ENCODE data around the gene SP2. TPM values are rescaled to one million over a fixed set of nuclear protein-coding genes. Genes with fewer than 3 reads are reported as not detected.

The SP2 gene
- total and polyA plus RNA-seq, 2 of the 13 experiments (the other 11 are each of a cell fraction or from before 2014, with no cell fraction given) = 1.4 to 4.8 TPM

- TF ChIP-seq SNAI1 (CRISPR knock-in tag; IDR thresholded peaks at IDR 0.05; ENCODE audit: borderline replicate concordance) (no peak), RFX1 (IDR thresholded peaks at IDR 0.05) (no peak), JUN (CRISPR knock-in tag; IDR thresholded peaks at IDR 0.05) (no peak), ZNF749 (CRISPR knock-in tag; IDR thresholded peaks at IDR 0.05; ENCODE audit: borderline replicate concordance) (no peak), BRCA1 (CRISPR knock-in tag; IDR thresholded peaks at IDR 0.05) (no peak), KLF13 (CRISPR knock-in tag; IDR thresholded peaks at IDR 0.05) (no peak)
- TF ChIP-seq, protein P1, sequence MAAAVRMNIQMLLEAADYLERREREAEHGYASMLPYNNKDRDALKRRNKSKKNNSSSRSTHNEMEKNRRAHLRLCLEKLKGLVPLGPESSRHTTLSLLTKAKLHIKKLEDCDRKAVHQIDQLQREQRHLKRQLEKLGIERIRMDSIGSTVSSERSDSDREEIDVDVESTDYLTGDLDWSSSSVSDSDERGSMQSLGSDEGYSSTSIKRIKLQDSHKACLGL (CRISPR knock-in tag; IDR thresholded peaks at IDR 0.05) = no peak
- TF ChIP-seq, protein P2, sequence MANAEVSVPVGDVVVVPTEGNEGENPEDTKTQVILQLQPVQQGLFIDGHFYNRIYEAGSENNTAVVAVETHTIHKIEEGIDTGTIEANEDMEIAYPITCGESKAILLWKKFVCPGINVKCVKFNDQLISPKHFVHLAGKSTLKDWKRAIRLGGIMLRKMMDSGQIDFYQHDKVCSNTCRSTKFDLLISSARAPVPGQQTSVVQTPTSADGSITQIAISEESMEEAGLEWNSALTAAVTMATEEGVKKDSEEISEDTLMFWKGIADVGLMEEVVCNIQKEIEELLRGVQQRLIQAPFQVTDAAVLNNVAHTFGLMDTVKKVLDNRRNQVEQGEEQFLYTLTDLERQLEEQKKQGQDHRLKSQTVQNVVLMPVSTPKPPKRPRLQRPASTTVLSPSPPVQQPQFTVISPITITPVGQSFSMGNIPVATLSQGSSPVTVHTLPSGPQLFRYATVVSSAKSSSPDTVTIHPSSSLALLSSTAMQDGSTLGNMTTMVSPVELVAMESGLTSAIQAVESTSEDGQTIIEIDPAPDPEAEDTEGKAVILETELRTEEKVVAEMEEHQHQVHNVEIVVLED (CRISPR knock-in tag; IDR thresholded peaks at IDR 0.05; ENCODE audit: borderline replicate concordance) = no peak
These were observed 21.5 kb downstream of the SP2 start (continued) for GRCh38 chr17:47917581-47917980.

DNA sequence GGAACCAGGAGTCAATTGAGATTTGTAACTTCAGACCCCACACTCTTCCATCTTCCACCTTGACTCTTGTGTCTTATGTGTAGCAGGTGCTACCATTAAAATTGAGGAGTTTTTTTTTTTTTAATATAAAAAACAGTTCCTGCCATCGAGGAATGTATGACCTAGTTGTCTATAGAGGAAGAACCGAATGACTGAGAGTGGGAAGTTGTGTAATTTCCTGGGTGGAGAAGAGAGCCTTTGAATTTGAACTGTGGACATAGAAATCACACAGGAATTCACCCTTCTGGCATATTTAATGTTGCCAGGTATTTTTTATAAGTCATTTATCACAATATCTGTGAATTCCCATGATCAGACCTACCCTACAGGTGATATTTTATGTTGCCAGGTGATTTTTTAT lies 22.0 kb downstream of the SP2 start:
- CTCF ChIA-PET (ENCODE audit: low intra/inter-chr PET ratio, low total read pairs) = no interaction called here
- TF ChIP-seq MED1 (CRISPR knock-in tag; IDR thresholded peaks at IDR 0.05) (no peak), PRDM4 (CRISPR knock-in tag; IDR thresholded peaks at IDR 0.05; ENCODE audit: borderline replicate concordance) (no peak), ZNF547 (CRISPR knock-in tag; IDR thresholded peaks at IDR 0.05) (no peak), ZNF263 (CRISPR knock-in tag; IDR thresholded peaks at IDR 0.05) (no peak), ESRRA (CRISPR knock-in tag; IDR thresholded peaks at IDR 0.05; ENCODE audit: low read depth) (no peak), ZNF232 (CRISPR knock-in tag; IDR thresholded peaks at IDR 0.05; ENCODE audit: borderline replicate concordance) (no peak), SNAPC2 (CRISPR knock-in tag; IDR thresholded peaks at IDR 0.05) (no peak)
- TF ChIP-seq, protein P3, sequence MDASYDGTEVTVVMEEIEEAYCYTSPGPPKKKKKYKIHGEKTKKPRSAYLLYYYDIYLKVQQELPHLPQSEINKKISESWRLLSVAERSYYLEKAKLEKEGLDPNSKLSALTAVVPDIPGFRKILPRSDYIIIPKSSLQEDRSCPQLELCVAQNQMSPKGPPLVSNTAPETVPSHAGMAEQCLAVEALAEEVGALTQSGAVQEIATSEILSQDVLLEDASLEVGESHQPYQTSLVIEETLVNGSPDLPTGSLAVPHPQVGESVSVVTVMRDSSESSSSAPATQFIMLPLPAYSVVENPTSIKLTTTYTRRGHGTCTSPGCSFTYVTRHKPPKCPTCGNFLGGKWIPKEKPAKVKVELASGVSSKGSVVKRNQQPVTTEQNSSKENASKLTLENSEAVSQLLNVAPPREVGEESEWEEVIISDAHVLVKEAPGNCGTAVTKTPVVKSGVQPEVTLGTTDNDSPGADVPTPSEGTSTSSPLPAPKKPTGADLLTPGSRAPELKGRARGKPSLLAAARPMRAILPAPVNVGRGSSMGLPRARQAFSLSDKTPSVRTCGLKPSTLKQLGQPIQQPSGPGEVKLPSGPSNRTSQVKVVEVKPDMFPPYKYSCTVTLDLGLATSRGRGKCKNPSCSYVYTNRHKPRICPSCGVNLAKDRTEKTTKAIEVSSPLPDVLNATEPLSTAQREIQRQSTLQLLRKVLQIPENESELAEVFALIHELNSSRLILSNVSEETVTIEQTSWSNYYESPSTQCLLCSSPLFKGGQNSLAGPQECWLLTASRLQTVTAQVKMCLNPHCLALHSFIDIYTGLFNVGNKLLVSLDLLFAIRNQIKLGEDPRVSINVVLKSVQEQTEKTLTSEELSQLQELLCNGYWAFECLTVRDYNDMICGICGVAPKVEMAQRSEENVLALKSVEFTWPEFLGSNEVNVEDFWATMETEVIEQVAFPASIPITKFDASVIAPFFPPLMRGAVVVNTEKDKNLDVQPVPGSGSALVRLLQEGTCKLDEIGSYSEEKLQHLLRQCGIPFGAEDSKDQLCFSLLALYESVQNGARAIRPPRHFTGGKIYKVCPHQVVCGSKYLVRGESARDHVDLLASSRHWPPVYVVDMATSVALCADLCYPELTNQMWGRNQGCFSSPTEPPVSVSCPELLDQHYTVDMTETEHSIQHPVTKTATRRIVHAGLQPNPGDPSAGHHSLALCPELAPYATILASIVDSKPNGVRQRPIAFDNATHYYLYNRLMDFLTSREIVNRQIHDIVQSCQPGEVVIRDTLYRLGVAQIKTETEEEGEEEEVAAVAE (CRISPR knock-in tag; IDR thresholded peaks at IDR 0.05; ENCODE audit: borderline replicate concordance) = no peak

More for the DNA sequence above, 22.0 kb downstream of the SP2 start:
- POLR2A ChIA-PET = no interaction called here
- Histone ChIP-seq H3K4me3 (replicated peaks in 1 of 3; ENCODE audit: insufficient read depth in 1 of 3, low read depth in 2 of 3, low read length in 3 of 3) (no peak overlapping the region), H3K9ac (ENCODE audit: insufficient read depth, low read depth, low read length) (no peak overlapping the region), H3K4me2 (ENCODE audit: low read depth, low read length) (no peak overlapping the region), H3K36me3 (replicated peaks in 1 of 2; ENCODE audit: control insufficient read depth in 1 of 2, insufficient read depth in 2 of 2, low read length in 2 of 2) (peaks cover 9 to 20% of the 10 kb centered on the region in 2 experiments; a peak in 3 of 5 replicates), H2AFZ (ENCODE audit: low read length) (no peak overlapping the region), H3K27me3 (ENCODE audit: control insufficient read depth in 1 of 2, insufficient read depth in 2 of 2, low read length in 2 of 2) (no peaks in the 10 kb centered on the region), H4K20me1 (ENCODE audit: insufficient read depth, low read length) (no peaks in the 10 kb centered on the region), H3K79me2 (ENCODE audit: insufficient read depth, low read length) (no peaks in the 10 kb centered on the region), H3K9me3 (ENCODE audit: low read length) (no peaks in the 10 kb centered on the region), H3K4me1 (ENCODE audit: insufficient read depth, low read length) (peaks cover 7% of the 10 kb centered on the region), H3K27ac (ENCODE audit: extremely low read length, insufficient read depth, low read length) (no peak overlapping the region)
- WGBS (ENCODE audit: low lambda C conversion rate) = 88% methylated on average over 2 of the region's 2 CpGs
- no peak for DNase-seq (ENCODE audit: low spot score)
- no peak for ATAC-seq
- intact Hi-C loops (cut with micrococcal nuclease; ENCODE audit: unreplicated experiment) (no loop called here), in situ Hi-C loops (cut with HindIII; ENCODE audit: extremely low pct_ligation_motif_present, low pct_unique_long_range_greater_than_20kb) (no loop called here)
- FAIRE-seq = no peak
- BruUV-seq (replicated peaks) = no TSS peak

All from HepG2 (cell line).